Measurements from ENCODE around the gene CA4. TPM values are rescaled to one million over a fixed set of nuclear protein-coding genes. Genes with fewer than 3 reads are reported as not detected.

CA4 gene
- total and polyA plus RNA-seq, 8 donors: 0.87 to 30.1 (median 3.0) TPM; not detected in 3

Other genes starting within 250 kb of the CA4 start
- gene RNFT1, start 185.2 kb upstream of the CA4 start, total RNA-seq: 10 to 100 TPM in 3 of 5 donors, 1 to 10 TPM in 2; 3.2 to 27.7 (median 14.7) TPM
- gene RNFT1, start 185.2 kb upstream of the CA4 start, polyA plus RNA-seq: 10 to 100 TPM in 1 of 3 donors, 1 to 10 TPM in 2; 5.3 to 11.3 (median 6.5) TPM
- 10 to 100 TPM in 3 of 5 donors, 1 to 10 TPM in 2; 4.1 to 58.2 (median 11.7) TPM for gene HEATR6, start 71.1 kb upstream of the CA4 start, total RNA-seq
- 1 to 10 TPM; 2.1 to 7.6 (median 2.7) TPM for gene HEATR6, start 71.1 kb upstream of the CA4 start, polyA plus RNA-seq
- 10 to 100 TPM; 12.3 to 70.9 (median 32.6) TPM for gene USP32, start 242.2 kb downstream of the CA4 start, total RNA-seq
- 10 to 100 TPM in 2 of 3 donors, 1 to 10 TPM in 1; 7.5 to 16.3 (median 15.2) TPM for gene USP32, start 242.2 kb downstream of the CA4 start, polyA plus RNA-seq

All from stomach (tissue), 8 donors.